Panc1 (cell line): ENCODE data around the gene ROS1. TPM values are rescaled to one million over a fixed set of nuclear protein-coding genes. Genes with fewer than 3 reads are reported as not detected.

ENCODE experiments used
- ATAC-seq: fragments of 200-7000 bp; cut with Tn5 transposase; 2 replicates; pipeline ENCODE4 v1.9.1; 2020; ENCODE audit warnings: mild to moderate bottlenecking, moderate library complexity
- BruUV-seq: library from RNA; stranded (reverse); fragments of 400-500 nt; replicated peaks from 2 replicates; lab custom pipeline; 2021; lab: Mats Ljungman, UMichigan
- CTCF ChIA-PET: fragments of 300-600 bp; sonication (Branson Sonifier 250); formaldehyde crosslinking; loops from one replicate; lab custom pipeline; 2022; ENCODE audit warnings: antibody characterized with exemption; lab: Charles Lee
- POLR2A ChIA-PET: fragments of 300-600 bp; sonication (Branson Sonifier 250); formaldehyde crosslinking; loops from one replicate; lab custom pipeline; 2022; ENCODE audit warnings: antibody characterized with exemption; lab: Charles Lee
- DNase-seq: peaks from one replicate; pipeline ENCODE4 v3.0.0-alpha.2; 2010; ENCODE audit warnings: low read depth, low spot score
- H3K27ac ChIP-seq: 2 replicates; pipeline ENCODE4 v1.5.1; 2011; ENCODE audit warnings: mild to moderate bottlenecking, low read length, inconsistent platforms
- H3K27me3 ChIP-seq: fragments of 200-500 bp; sonication (Bioruptor generic); 2 replicates; pipeline ENCODE4 v1.6.0; 2014; ENCODE audit warnings: low read length, inconsistent platforms; ENCODE audit not compliant: control insufficient read depth, insufficient read depth
- H3K36me3 ChIP-seq: fragments of 200-500 bp; sonication (Bioruptor generic); 2 replicates; pipeline ENCODE4 v1.5.1; 2014; ENCODE audit warnings: inconsistent platforms, mild to moderate bottlenecking, low read length, moderate library complexity; ENCODE audit not compliant: control insufficient read depth, insufficient read depth
- H3K4me1 ChIP-seq: 2 replicates; pipeline ENCODE4 v1.5.1; 2011; ENCODE audit warnings: inconsistent platforms, mild to moderate bottlenecking, low read length, moderate library complexity; ENCODE audit not compliant: control insufficient read depth, insufficient read depth
- H3K4me3 ChIP-seq, 2 experiments: 2 replicates each; pipeline ENCODE4 v1.5.1; 2011 to 2012; ENCODE audit warnings: low read depth in 2 of 2, low read length in 2 of 2, mild to moderate bottlenecking in 2 of 2, inconsistent platforms in 1 of 2, moderate library complexity in 1 of 2
- H3K9me3 ChIP-seq: fragments of 200-500 bp; sonication (Bioruptor generic); 2 replicates; pipeline ENCODE4 v1.5.1; 2014; ENCODE audit warnings: low read depth, mild to moderate bottlenecking, inconsistent platforms, low read length, moderate library complexity; ENCODE audit not compliant: control insufficient read depth, insufficient read depth
- CTCF ChIP-seq: fragments of 450-650 bp; IDR thresholded peaks from 2 replicates; pipeline ENCODE4 v1.5.1; 2017; ENCODE audit warnings: mild to moderate bottlenecking
- POLR2AphosphoS5 ChIP-seq: IDR thresholded peaks from 2 replicates; pipeline ENCODE4 v1.6.1; 2012; ENCODE audit warnings: mild to moderate bottlenecking, low read depth, low read length, moderate library complexity
- REST ChIP-seq, 2 experiments: IDR thresholded peaks; 2 replicates each; pipeline ENCODE4 v1.6.1; 2011 to 2012; ENCODE audit warnings: low read depth in 2 of 2, control low read depth in 1 of 2, low read length in 1 of 2, mild to moderate bottlenecking in 1 of 2, moderate library complexity in 1 of 2; ENCODE audit not compliant: insufficient read depth in 1 of 2
- SIN3A ChIP-seq: IDR thresholded peaks from 2 replicates; pipeline ENCODE4 v1.6.1; 2012; ENCODE audit warnings: low read depth, mild to moderate bottlenecking, low read length, moderate library complexity, borderline replicate concordance; ENCODE audit not compliant: insufficient read depth
- TCF7L2 ChIP-seq: IDR thresholded peaks from 2 replicates; pipeline ENCODE4 v1.6.1; 2011; ENCODE audit warnings: mild to moderate bottlenecking, low read depth, low read length, inconsistent platforms
- in situ Hi-C: cut with HindIII; loops from 2 replicates; pipeline ENCODE4 v1.10.0; 2016; ENCODE audit warnings: low sequenced_read_pairs, low pct_unique_long_range_greater_than_20kb
- intact Hi-C: fragments of 100-400 bp; cut with micrococcal nuclease; formaldehyde crosslinking; loops from one replicate; pipeline ENCODE4 v1.10.0; 2022; ENCODE audit not compliant: unreplicated experiment
- total RNA-seq: library from RNA; stranded (reverse); gene quantifications from one replicate; pipeline ENCODE4 v1.2.1, GENCODE V29; 2021; ENCODE audit not compliant: unreplicated experiment

The ROS1 gene
- total RNA-seq, 1 experiment from 2014 or later: 0.10 TPM

- H3K4me3 ChIP-seq: no peak overlapping the region
- BruUV-seq: no TSS peak
- ATAC-seq (no peak), DNase-seq (no peak)
- no peak overlapping the region for H3K27ac ChIP-seq
- TF ChIP-seq TCF7L2: no peak
- no peak for TF ChIP-seq CTCF
- TF ChIP-seq POLR2AphosphoS5: no peak
- no peak for TF ChIP-seq REST (IDR thresholded peaks at IDR 0.05; ENCODE audit: insufficient read depth in 1 of 2, low read depth in 2 of 2, low read length in 1 of 2)
- TF ChIP-seq SIN3A: no peak
- in situ Hi-C loops: no loop called here
- H3K4me1 ChIP-seq: no peaks in the 10 kb centered on the region
- no peaks in the 10 kb centered on the region for H3K9me3 ChIP-seq
- ChIA-PET CTCF (no interaction called here), POLR2A (no interaction called here)
- 0 out of 2 replicates have a peak, but pooled peaks cover 2% of the 10 kb centered on the region for H3K27me3 ChIP-seq
- intact Hi-C loops: loop anchor here (5.0 kb wide), 1 partner anchor 726 kb away; no protein-coding TSS in a partner anchor
- H3K36me3 ChIP-seq: no peaks in the 10 kb centered on the region
Measured at GRCh38 chr6:117311726-117312125, 114.0 kb downstream of the ROS1 start.

GRCh38 chr6:117311310-117311709 is 114.4 kb downstream of the ROS1 start:
- no peak for ATAC-seq
- no peaks in the 10 kb centered on the region for H3K4me1 ChIP-seq
- in situ Hi-C loops (no loop called here), intact Hi-C loops (loop anchor here (5.0 kb wide), 1 partner anchor 726 kb away; no protein-coding TSS in a partner anchor)
- H3K9me3 ChIP-seq: no peaks in the 10 kb centered on the region
- no peaks in the 10 kb centered on the region for H3K36me3 ChIP-seq
- 0 out of 2 replicates have a peak, but pooled peaks cover 2% of the 10 kb centered on the region for H3K27me3 ChIP-seq
- H3K27ac ChIP-seq: no peak overlapping the region
- BruUV-seq: no TSS peak
- DNase-seq: no peak
- ChIA-PET CTCF (no interaction called here), POLR2A (no interaction called here)
- TF ChIP-seq SIN3A (no peak), CTCF (no peak), POLR2AphosphoS5 (no peak), TCF7L2 (no peak), REST (IDR thresholded peaks at IDR 0.05; ENCODE audit: insufficient read depth in 1 of 2, low read depth in 2 of 2, low read length in 1 of 2) (no peak)
- no peak overlapping the region for H3K4me3 ChIP-seq
